Heart left ventricle (tissue), 16 donors: ENCODE results near the gene C5orf22. TPM values are rescaled to one million over a fixed set of nuclear protein-coding genes. Genes with fewer than 3 reads are reported as not detected.
"Not testable (repeated sequence)": the region's sequence is repeated elsewhere in the genome, so short reads cannot be mapped to it uniquely, and the experiment has no call there.

ENCODE experiments used
- ATAC-seq, 4 donors: fragments of 200-7000 bp; cut with Tn5 transposase; one replicate each; pipeline ENCODE4 v1.9.1; 2020 to 2022; ENCODE audit warnings: moderate library complexity in 4 of 4, mild to moderate bottlenecking in 3 of 4, moderate number of reproducible peaks in 1 of 4
- DNase-seq, 5 donors: peaks; one replicate each; pipeline ENCODE4 v3.0.0-alpha.2; 2020
- H3K27ac ChIP-seq, 12 donors: fragments of 200-600 bp; sonication (generic) in 4 of 12; one replicate each; pipeline versions ENCODE4 v1.5.0 to v1.8.0; 2016 to 2022; ENCODE audit warnings: mild to moderate bottlenecking in 2 of 12
- H3K27me3 ChIP-seq, 9 donors: fragments of 200-600 bp; sonication (generic) in 2 of 9; one replicate each; pipeline versions ENCODE4 v1.5.1 to v1.8.0; 2016 to 2022; ENCODE audit warnings: mild to moderate bottlenecking in 3 of 9
- H3K36me3 ChIP-seq, 9 donors: fragments of 200-600 bp; sonication (generic) in 2 of 9; one replicate each; pipeline versions ENCODE4 v1.5.0 to v1.8.0; 2018 to 2022; ENCODE audit warnings: mild to moderate bottlenecking in 2 of 9
- H3K4me1 ChIP-seq, 12 donors: fragments of 200-600 bp; sonication (generic) in 4 of 12; one replicate each; pipeline versions ENCODE4 v1.5.0 to v1.8.0; 2016 to 2022; ENCODE audit warnings: mild to moderate bottlenecking in 3 of 12
- H3K4me3 ChIP-seq, 12 donors: fragments of 200-600 bp; sonication (generic) in 4 of 12; one replicate each; pipeline versions ENCODE4 v1.5.0 to v1.8.0; 2017 to 2022; ENCODE audit warnings: mild to moderate bottlenecking in 9 of 12, moderate library complexity in 4 of 12
- H3K9me3 ChIP-seq, 12 donors: fragments of 200-600 bp; sonication (generic) in 4 of 12; one replicate each; pipeline versions ENCODE4 v1.5.0 to v1.8.0; 2016 to 2022; ENCODE audit warnings: mild to moderate bottlenecking in 1 of 12
- POLR2A ChIP-seq, 2 donors: fragments of 450-650 bp; IDR thresholded peaks; one replicate each; pipeline ENCODE4 v1.6.1; 2017; ENCODE audit warnings: antibody characterized with exemption in 2 of 2, mild to moderate bottlenecking in 2 of 2, moderate library complexity in 2 of 2
- WGBS, 4 donors: extraction: QIAGEN DNeasy Blood & Tissue Kit in 2 of 4; methylation state at CpG; one replicate each; pipeline versions ENCODE4 v1.1.5 to v1.1.7; 2013 to 2018; 5-methylcytosine and 5-hydroxymethylcytosine counted together
- intact Hi-C, 10 donors: fragments of 100-400 bp; cut with DNase I; formaldehyde crosslinking; loops; one replicate each; pipeline versions ENCODE4 v1.11.1 to v1.14.2; 2022
- polyA plus RNA-seq, 2 donors: library from polyadenylated mRNA; stranded (reverse); fragments of 200-250 nt; gene quantifications; one replicate each; pipeline ENCODE4 v1.2.3, GENCODE V29; 2013
- total RNA-seq, 9 donors: library from RNA; depleted of rRNA in 2 of 9; stranded (reverse); fragments of >200 nt in 2 of 9; fragmentation: NEBNext Ultra II Directional in 3 of 9; extraction: Animal tissue kit (Norgen Biotek cat#: 25700) in 3 of 9; gene quantifications; one replicate each; pipeline versions ENCODE4 v1.1.0 to v1.2.4, GENCODE V29; 2016 to 2023
- TF ChIP-seq, protein P1 (sequence below), 12 donors: fragments of 200-600 bp; sonication (generic) in 4 of 12; IDR thresholded peaks; one replicate each; pipeline versions ENCODE4 v1.5.0 to v1.8.0; 2018 to 2022; ENCODE audit warnings: antibody characterized with exemption in 12 of 12, mild to moderate bottlenecking in 5 of 12
- donor health status: ischemic (EF 13 %, LVEDD 7.1; RV severe dilation, severe dysfunction).
- donor health status: healthy with polysubstance abuse.
- donor health status: DM: no; HTN: yes; CAD: no.
- donor health status: DM: no; HTN: no; CAD: no.
- donor health status: ischemic (EF 25% LVEDD 6.9; RV normal size, moderate dysfunction).
- donor health status: ischemic (EF 25% LVEDD 5.7; RV mildly dilated, moderate dysfunction).
- donor health status: healthy.
- donor health status: DM: yes; HTN: yes; CAD: no.
- donor health status: ischemic (EF 35%, LVEDD 5.7; RV mildly dilated, moderate dysfunction).
- donor health status: nonischemic (EF 11% LVEDD 7.7; RV severe dilation, severe dysfunction).
- donor health status: DM: yes; HTN: yes; CAD: no.
- donor health status: PGD.
- donor health status: ischemic (EF 29% LVEDD 5.4; RV normal size, mild dysfunction).
- donor health status: nonischemic (EF 23%, LVEDD 6.1; RV moderate dilation, normal function).

Gene C5orf22
- total and polyA plus RNA-seq, 11 donors: 8.5 to 28.9 (median 25.1) TPM

GRCh38 chr5:31596354-31596753, 64.3 kb downstream of the C5orf22 start:
- no peak for ATAC-seq
- intact Hi-C loops: no loop called here
- H3K4me1 ChIP-seq: peaks cover 0 to 5% (median 0%) of the 10 kb centered on the region in 12 donors
- H3K4me3 ChIP-seq: no peak overlapping the region
- DNase-seq: no peak
- no peaks in the 10 kb centered on the region for H3K9me3 ChIP-seq
- WGBS, 4 donors: 76 to 83% (median 80%) methylated on average over 1 of the region's 1 CpG
- TF ChIP-seq, protein P1, sequence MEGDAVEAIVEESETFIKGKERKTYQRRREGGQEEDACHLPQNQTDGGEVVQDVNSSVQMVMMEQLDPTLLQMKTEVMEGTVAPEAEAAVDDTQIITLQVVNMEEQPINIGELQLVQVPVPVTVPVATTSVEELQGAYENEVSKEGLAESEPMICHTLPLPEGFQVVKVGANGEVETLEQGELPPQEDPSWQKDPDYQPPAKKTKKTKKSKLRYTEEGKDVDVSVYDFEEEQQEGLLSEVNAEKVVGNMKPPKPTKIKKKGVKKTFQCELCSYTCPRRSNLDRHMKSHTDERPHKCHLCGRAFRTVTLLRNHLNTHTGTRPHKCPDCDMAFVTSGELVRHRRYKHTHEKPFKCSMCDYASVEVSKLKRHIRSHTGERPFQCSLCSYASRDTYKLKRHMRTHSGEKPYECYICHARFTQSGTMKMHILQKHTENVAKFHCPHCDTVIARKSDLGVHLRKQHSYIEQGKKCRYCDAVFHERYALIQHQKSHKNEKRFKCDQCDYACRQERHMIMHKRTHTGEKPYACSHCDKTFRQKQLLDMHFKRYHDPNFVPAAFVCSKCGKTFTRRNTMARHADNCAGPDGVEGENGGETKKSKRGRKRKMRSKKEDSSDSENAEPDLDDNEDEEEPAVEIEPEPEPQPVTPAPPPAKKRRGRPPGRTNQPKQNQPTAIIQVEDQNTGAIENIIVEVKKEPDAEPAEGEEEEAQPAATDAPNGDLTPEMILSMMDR (IDR thresholded peaks at IDR 0.05): no peak
- H3K27me3 ChIP-seq: no peaks in the 10 kb centered on the region
- H3K36me3 ChIP-seq: no peaks in the 10 kb centered on the region
- H3K27ac ChIP-seq: no peak overlapping the region

GRCh38 chr5:31598640-31599611, 66.8 kb downstream of the C5orf22 start:
- WGBS, 4 donors: 87 to 91% (median 89%) methylated on average over 5 of the region's 5 CpGs
- TF ChIP-seq POLR2A (IDR thresholded peaks at IDR 0.05): no peak
- Histone ChIP-seq H3K9me3 (no peaks in the 10 kb centered on the region), H3K4me3 (no peak overlapping the region), H3K27ac (no peak overlapping the region), H3K36me3 (no peaks in the 10 kb centered on the region), H3K4me1 (peaks cover 0 to 5% (median 0%) of the 10 kb centered on the region in 12 donors), H3K27me3 (no peaks in the 10 kb centered on the region)
- DNase-seq (no peak), ATAC-seq (no peak)
- intact Hi-C loops: no loop called here

- H3K4me3 ChIP-seq, DNase-seq, H3K27ac ChIP-seq, H3K4me1 ChIP-seq, ATAC-seq, intact Hi-C loops, H3K36me3 ChIP-seq, H3K27me3 ChIP-seq, H3K9me3 ChIP-seq: not testable (repeated sequence)
- WGBS, 4 donors: 84 to 92% (median 88%) methylated on average over 4 of the region's 4 CpGs
Measured at GRCh38 chr5:31602305-31602704, 70.2 kb downstream of the C5orf22 start.

GRCh38 chr5:31604240-31604639, 72.1 kb downstream of the C5orf22 start:
- WGBS, 4 donors: 75 to 81% (median 79%) methylated on average over 2 of the region's 2 CpGs
- H3K4me1 ChIP-seq: no peaks in the 10 kb centered on the region
- ATAC-seq (no peak), DNase-seq (no peak)
- no peak overlapping the region for H3K27ac ChIP-seq
- TF ChIP-seq, protein P1 (IDR thresholded peaks at IDR 0.05): no peak
- TF ChIP-seq POLR2A (IDR thresholded peaks at IDR 0.05): no peak
- no peaks in the 10 kb centered on the region for H3K36me3 ChIP-seq
- intact Hi-C loops: no loop called here
- no peak overlapping the region for H3K4me3 ChIP-seq
- peaks cover 0 to 11% (median 0%) of the 10 kb centered on the region in 12 donors for H3K9me3 ChIP-seq
- no peaks in the 10 kb centered on the region for H3K27me3 ChIP-seq

- TF ChIP-seq, protein P1 (IDR thresholded peaks at IDR 0.05): no peak
- no peak for TF ChIP-seq POLR2A (IDR thresholded peaks at IDR 0.05)
- intact Hi-C loops: no loop called here
- Histone ChIP-seq H3K36me3 (no peaks in the 10 kb centered on the region), H3K9me3 (peaks cover 0 to 11% (median 0%) of the 10 kb centered on the region in 12 donors), H3K4me1 (no peaks in the 10 kb centered on the region), H3K4me3 (no peak overlapping the region), H3K27ac (no peak overlapping the region), H3K27me3 (no peaks in the 10 kb centered on the region)
- 83 to 92% (median 86%) methylated on average over 2 of the region's 2 CpGs for WGBS, 4 donors
- no peak for ATAC-seq
- no peak for DNase-seq
Measured at GRCh38 chr5:31604644-31605043, 72.5 kb downstream of the C5orf22 start.

Other genes starting within 250 kb of the C5orf22 start
- gene DROSHA, start 208 bp upstream of the C5orf22 start, total RNA-seq: 10 to 100 TPM; 19.3 to 55.6 (median 33.2) TPM
- gene DROSHA, start 208 bp upstream of the C5orf22 start, polyA plus RNA-seq: 10 to 100 TPM; 25.5 to 37.3 TPM
- 100 to 1,000 TPM in 2 of 9 donors, 10 to 100 TPM in 7; 41.3 to 116 (median 82.9) TPM for gene PDZD2, start 106.8 kb downstream of the C5orf22 start, total RNA-seq
- gene PDZD2, start 106.8 kb downstream of the C5orf22 start, polyA plus RNA-seq: 10 to 100 TPM; 28.3 to 28.6 TPM